Right ventricle myocardium inferior (tissue), 1 donor: ENCODE measurements around the gene ALMS1. TPM values are rescaled to one million over a fixed set of nuclear protein-coding genes. Genes with fewer than 3 reads are reported as not detected.
"Not testable (repeated sequence)": the region's sequence is repeated elsewhere in the genome, so short reads cannot be mapped to it uniquely, and the experiment has no call there.

Experiments
- ATAC-seq: fragments of 200-7000 bp; cut with Tn5 transposase; one replicate; pipeline ENCODE4 v1.9.1; 2020; ENCODE audit warnings: mild to moderate bottlenecking, moderate library complexity
- DNase-seq: peaks from one replicate; pipeline ENCODE4 v3.0.0; 2021; ENCODE audit errors: missing footprints
- intact Hi-C: fragments of 100-400 bp; cut with DNase I; formaldehyde crosslinking; loops from one replicate; pipeline ENCODE4 v1.11.0; 2022
- total RNA-seq: library from RNA; stranded (reverse); fragmentation: NEBNext Ultra II Directional; extraction: Animal tissue kit (Norgen Biotek cat#: 25700); gene quantifications from one replicate; pipeline ENCODE4 v1.2.1, GENCODE V29; 2021
- donor health status: DM: no; HTN: yes; CAD: no; lungs with severe emphysema.

The ALMS1 gene
- total RNA-seq, 1 donor from 2014 or later, result 7.9 TPM

DNA sequence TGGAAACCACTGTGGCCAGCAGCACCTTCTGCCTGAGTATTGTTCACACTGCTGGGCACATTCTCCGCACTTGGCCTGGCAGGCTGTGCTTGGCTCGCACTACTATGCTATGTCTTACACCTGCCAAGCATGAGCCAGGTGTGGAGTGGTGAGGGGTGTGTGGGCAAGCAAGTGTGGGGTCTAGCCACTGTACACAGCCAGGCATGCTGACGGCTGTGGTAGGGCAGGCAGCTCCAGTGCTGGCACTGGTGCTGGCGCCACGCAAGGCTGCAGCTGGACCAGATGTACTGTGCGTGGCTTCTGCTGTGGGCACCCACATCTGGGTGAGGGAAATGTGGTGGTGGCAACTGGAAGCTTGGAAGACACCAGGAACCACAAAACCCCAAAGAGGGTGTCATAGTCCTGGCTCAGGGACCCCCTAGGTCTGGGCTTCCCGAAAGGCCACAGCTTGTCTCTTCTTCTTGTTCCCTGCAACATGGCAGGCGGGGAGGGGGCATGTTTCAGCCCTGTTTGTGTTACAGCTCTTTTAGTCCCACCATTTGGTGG is 101.5 kb downstream of the ALMS1 start:
- no peak for DNase-seq
- intact Hi-C loops, result no loop called here
- ATAC-seq, result no peak

- no peak for DNase-seq
- no peak for ATAC-seq
- intact Hi-C loops, result no loop called here
Measured at GRCh38 chr2:73488079-73488478, 102.4 kb downstream of the ALMS1 start.

GRCh38 chr2:73489053-73489452 is 103.4 kb downstream of the ALMS1 start:
- no peak for ATAC-seq
- DNase-seq, result no peak
- intact Hi-C loops, result no loop called here

DNA sequence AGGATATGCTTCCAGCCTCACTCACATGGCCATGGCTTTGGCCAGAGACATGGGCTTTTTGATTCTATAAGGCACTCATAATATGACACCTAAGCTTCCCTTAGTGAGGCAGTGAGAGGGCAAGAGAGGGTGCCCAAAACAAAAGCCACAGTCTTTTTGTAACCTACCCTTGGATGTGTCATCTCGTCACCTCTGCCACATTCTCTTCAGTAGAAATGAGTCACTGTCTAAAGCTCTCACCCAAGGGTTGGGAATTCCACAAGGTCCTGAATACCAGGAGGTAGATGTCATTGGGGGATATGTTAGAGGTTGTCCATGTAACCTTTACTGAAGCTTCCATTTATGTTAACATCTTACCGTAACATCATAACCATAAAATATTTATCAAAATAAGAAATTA is 108.4 kb downstream of the ALMS1 start:
- DNase-seq, result no peak
- intact Hi-C loops, result no loop called here

GRCh38 chr2:73503992-73504570 is 118.4 kb downstream of the ALMS1 start:
- no peak for ATAC-seq
- no peak for DNase-seq
- intact Hi-C loops, result no loop called here

More for the DNA sequence above, 108.4 kb downstream of the ALMS1 start:
- no peak for ATAC-seq

DNA sequence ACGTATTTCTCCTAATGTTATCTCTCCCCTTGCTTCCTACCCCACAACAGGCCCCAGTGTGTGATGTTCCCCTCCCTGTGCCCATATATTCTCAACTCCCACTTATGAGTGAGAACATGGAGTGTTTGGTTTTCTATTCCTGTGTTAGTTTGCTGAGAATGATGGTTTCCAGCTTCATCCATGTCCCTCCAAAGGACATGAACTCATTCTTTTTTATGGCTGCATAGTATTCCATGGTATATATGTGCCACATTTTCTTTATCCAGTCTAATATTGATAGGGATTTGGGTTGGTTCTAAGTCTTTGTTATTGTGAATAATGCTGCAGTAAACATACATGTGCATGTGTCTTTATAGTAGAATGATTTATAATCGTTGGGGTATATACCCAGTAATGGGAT is 119.2 kb downstream of the ALMS1 start:
- not testable (repeated sequence) for DNase-seq

GRCh38 chr2:73510470-73510869 is 124.8 kb downstream of the ALMS1 start:
- ATAC-seq, intact Hi-C loops, DNase-seq: not testable (repeated sequence)

More for the DNA sequence above, 119.2 kb downstream of the ALMS1 start:
- intact Hi-C loops, ATAC-seq: not testable (repeated sequence)

DNA sequence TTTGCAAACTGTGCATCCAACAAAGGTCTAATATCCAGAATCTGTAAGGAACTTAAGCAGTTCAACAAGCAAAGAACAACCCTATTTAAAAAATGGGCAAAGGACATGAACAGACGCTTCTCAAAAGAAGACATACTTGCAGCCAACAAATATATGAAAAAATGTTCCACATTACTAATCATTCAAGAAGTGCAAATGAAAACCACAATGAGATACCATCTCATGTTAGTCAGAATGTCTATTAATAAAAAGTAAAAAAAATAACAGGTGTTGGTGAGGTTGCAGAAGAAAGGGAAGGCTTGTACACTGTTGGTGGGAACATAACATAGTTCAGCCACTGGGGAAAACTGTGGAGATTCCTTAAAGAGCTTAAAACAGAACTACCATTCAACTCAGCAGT is 130.4 kb downstream of the ALMS1 start:
- DNase-seq (no peak), ATAC-seq (no peak)
- intact Hi-C loops, result no loop called here

GRCh38 chr2:73528688-73529087 is 143.1 kb downstream of the ALMS1 start:
- ATAC-seq (no peak), DNase-seq (no peak)
- intact Hi-C loops, result no loop called here

DNA sequence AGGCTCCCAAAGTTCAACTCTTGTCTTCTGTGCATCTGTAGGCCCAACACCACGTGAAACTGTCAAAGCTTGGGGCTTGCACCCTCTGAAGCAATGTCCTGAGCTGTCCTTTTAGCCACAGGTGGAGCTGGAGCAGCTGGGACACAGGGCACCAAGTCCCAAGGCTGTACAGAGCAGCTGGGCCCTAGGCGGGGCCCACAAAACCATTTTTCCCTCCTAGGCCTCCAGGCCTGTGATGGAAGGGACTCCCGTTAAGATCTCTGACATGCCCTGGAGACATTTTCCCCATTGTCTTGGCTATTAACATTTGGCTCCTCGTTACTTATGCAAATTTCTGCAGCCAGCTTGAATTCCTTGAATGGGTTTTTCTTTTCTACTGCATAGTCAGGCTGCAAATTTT is 145.1 kb downstream of the ALMS1 start:
- DNase-seq, intact Hi-C loops, ATAC-seq: not testable (repeated sequence)

- DNase-seq (no peak), ATAC-seq (no peak)
- intact Hi-C loops, result no loop called here
Measured at GRCh38 chr2:73532381-73532780, 146.7 kb downstream of the ALMS1 start.

GRCh38 chr2:73536133-73536840 is 150.7 kb downstream of the ALMS1 start:
- DNase-seq (no peak), ATAC-seq (no peak)
- intact Hi-C loops, result no loop called here

- ATAC-seq, intact Hi-C loops, DNase-seq: not testable (repeated sequence)
Measured at GRCh38 chr2:73560875-73561274, 175.2 kb downstream of the ALMS1 start.

- DNase-seq, result no peak
- intact Hi-C loops, result no loop called here
Measured at GRCh38 chr2:73561422-73561821, 175.8 kb downstream of the ALMS1 start.

GRCh38 chr2:73564986-73565385 is 179.3 kb downstream of the ALMS1 start:
- ATAC-seq (no peak), DNase-seq (no peak)
- intact Hi-C loops, result no loop called here

More at GRCh38 chr2:73561422-73561821, 175.8 kb downstream of the ALMS1 start:
- ATAC-seq, result no peak

DNA sequence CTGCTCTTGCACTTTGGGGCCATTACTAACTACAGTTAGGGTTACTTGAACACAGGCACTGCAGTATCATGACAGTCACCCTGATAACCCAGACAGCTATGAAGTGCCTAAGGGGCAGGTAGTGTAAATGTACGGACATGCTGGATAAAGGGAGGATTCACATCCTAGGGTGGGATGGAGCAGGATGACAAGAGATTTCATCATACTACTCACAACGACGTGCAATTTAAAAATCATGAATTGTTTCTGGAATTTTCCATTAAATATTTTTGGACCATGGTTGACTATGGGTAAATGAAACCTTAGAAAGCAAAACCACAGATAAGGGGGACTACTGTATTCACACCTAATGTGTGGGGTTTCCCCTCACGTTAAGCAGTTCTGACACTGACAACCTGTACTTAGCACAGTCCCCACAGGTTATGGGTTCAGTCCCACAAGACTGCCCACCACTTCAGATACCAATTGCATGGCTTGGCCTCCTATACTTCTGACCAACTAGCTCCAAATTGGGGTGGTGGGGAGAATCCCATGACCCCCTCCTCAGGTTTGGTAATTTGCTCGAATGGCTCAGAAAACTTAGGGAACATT is 180.7 kb downstream of the ALMS1 start:
- intact Hi-C loops, result no loop called here
- ATAC-seq (no peak), DNase-seq (no peak)

- ATAC-seq (no peak), DNase-seq (no peak)
- intact Hi-C loops, result no loop called here
Measured at GRCh38 chr2:73575261-73575660, 189.6 kb downstream of the ALMS1 start.

- intact Hi-C loops, result no loop called here
- no peak for ATAC-seq
- no peak for DNase-seq
Measured at GRCh38 chr2:73582364-73582763, 196.7 kb downstream of the ALMS1 start.

GRCh38 chr2:73588177-73588576 is 202.5 kb downstream of the ALMS1 start:
- ATAC-seq (no peak), DNase-seq (no peak)
- intact Hi-C loops, result no loop called here

DNA sequence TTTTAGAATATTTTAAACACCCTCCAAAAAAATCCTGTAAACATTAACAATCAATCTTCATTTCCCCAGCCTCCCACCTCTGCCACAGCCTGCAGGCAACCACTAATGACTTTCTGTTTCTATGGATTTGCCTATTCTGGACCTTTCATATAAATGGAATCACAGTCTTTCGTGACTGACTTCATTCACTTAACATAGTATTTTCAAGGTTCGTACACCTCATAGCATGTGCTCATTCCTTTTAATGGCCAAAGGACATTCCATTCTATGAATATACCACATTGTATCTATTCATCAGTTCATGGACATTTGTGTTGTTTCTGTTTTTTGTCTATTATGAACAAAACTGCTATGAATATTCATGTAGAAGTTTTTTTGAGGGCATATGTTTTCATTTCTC is 208.0 kb downstream of the ALMS1 start:
- ATAC-seq (no peak), DNase-seq (no peak)
- intact Hi-C loops, result no loop called here
